ENCODE results near the gene TRIM34.
"Not testable (repeated sequence)": the region's sequence is repeated elsewhere in the genome, so short reads cannot be mapped to it uniquely, and the experiment has no call there.

TRIM34 gene, protein sequence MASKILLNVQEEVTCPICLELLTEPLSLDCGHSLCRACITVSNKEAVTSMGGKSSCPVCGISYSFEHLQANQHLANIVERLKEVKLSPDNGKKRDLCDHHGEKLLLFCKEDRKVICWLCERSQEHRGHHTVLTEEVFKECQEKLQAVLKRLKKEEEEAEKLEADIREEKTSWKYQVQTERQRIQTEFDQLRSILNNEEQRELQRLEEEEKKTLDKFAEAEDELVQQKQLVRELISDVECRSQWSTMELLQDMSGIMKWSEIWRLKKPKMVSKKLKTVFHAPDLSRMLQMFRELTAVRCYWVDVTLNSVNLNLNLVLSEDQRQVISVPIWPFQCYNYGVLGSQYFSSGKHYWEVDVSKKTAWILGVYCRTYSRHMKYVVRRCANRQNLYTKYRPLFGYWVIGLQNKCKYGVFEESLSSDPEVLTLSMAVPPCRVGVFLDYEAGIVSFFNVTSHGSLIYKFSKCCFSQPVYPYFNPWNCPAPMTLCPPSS

DNA sequence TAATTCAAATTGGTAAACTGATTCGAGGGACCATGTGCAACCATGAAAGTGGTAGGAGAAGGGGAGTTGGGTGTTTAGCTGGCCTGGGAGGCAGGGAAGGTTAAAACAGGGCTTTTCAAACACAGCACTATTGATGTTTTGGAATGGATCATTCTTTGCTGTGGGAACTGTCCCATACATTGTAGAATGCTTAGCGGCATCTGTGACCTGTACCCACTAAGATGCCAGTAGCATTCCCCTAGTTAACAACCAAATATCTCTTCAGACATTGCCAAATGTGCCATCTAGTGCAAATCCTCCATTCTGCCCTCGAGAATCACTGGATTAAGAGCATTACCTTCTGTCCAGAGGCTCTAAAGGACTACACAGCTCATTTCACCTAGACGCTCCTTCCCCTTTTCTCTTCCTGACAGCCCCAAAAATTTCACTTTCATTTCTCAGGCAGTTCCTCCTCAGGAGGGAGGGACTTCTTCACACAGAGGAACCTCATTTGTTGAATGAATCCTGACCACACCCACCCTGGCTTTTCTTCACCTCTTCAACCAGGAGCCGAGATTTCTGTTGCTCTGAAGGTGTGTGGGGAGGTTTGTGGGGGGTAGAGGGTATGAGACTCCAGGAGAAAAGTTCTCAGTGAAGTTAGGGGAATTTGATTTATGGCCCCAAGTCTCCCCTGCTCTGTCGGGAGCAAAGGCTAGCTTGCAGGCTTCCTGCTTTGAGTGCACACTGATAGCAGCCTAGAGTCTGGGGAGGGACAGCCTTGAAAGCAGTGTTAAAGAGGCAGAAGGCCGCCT, at the start of gene TRIM34:
Gene TRIM34, plus strand, starts transcription at position 513 of the 791 bp plus-strand sequence. CDS start 7,331 bp downstream, outside the sequence.
- peak within 1 kb of the TSS; percentile 43 to 86 for H3K9ac ChIP-seq (ENCODE audit: low read length in 2 of 2)
- H3K4me1 ChIP-seq (ENCODE audit: control insufficient read depth, insufficient read depth, low read length), result peaks cover 25% of the 10 kb centered on the region
- no peaks in the 10 kb centered on the region for H3K9me3 ChIP-seq (ENCODE audit: control insufficient read depth in 2 of 2, low read length in 2 of 2)
- peaks cover 0 to 2% of the 10 kb centered on the region in 2 donors for H3K36me3 ChIP-seq (ENCODE audit: control insufficient read depth in 2 of 2, insufficient read depth in 2 of 2, low read length in 2 of 2)
- peak within 1 kb of the TSS; percentile 70 to 90 for H3K4me3 ChIP-seq (ENCODE audit: low read length in 2 of 2)
- peak within 1 kb of the TSS; percentile 31 for H3K27ac ChIP-seq (ENCODE audit: low read length)
- H3K27me3 ChIP-seq (ENCODE audit: control insufficient read depth in 1 of 2, insufficient read depth in 2 of 2, low read length in 2 of 2), result no peaks in the 10 kb centered on the region

DNA sequence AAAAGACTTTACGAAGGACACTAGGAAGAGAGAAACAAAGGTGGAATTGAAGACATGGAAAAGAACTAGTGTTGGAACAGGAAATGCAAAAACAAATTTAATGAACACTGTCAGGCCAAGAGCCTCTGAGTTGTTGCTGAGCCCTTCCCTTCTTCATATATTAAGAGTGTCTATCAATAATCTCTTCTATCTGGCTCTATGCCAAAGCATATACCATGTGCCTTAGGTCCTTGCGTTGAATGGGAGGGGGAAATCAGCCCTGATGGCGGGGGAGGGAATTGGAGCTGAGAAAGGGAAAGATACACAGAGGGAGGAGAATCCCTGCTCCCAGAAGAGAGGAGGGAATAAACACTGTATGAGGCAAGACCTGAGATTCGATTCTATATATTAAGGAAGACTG, 49.6 kb upstream of the TRIM34 start:
- Histone ChIP-seq H3K9me3 (ENCODE audit: control insufficient read depth in 2 of 2, low read length in 2 of 2) (no peaks in the 10 kb centered on the region), H3K4me3 (ENCODE audit: low read length in 2 of 2) (no peak overlapping the region), H3K4me1 (ENCODE audit: control insufficient read depth, insufficient read depth, low read length) (no peaks in the 10 kb centered on the region), H3K27me3 (ENCODE audit: control insufficient read depth in 1 of 2, insufficient read depth in 2 of 2, low read length in 2 of 2) (no peaks in the 10 kb centered on the region), H3K36me3 (ENCODE audit: control insufficient read depth in 2 of 2, insufficient read depth in 2 of 2, low read length in 2 of 2) (no peaks in the 10 kb centered on the region), H3K27ac (ENCODE audit: low read length) (no peak overlapping the region), H3K9ac (ENCODE audit: low read length in 2 of 2) (no peak overlapping the region)

DNA sequence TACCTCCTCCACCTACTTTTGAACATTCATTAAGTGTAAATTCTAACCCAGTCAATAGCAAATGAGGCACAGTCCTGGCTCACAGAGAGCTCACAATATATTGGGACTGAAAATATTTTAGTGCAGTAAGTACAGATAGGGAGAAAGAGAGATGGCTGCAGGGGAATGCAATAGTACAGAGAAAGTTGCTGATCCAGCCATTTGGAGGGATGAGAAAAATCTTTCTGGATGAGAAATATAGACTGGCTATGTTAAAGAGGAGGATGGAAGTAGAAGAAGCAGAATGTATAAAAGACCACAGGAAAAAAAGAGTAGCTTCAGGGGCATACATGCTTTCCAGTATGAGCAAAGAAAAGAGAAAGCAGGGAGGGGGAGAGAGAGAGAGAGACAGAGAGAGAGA, 47.7 kb upstream of the TRIM34 start:
- H3K36me3 ChIP-seq (ENCODE audit: control insufficient read depth in 2 of 2, insufficient read depth in 2 of 2, low read length in 2 of 2), result no peaks in the 10 kb centered on the region
- H3K27me3 ChIP-seq (ENCODE audit: control insufficient read depth in 1 of 2, insufficient read depth in 2 of 2, low read length in 2 of 2), result no peaks in the 10 kb centered on the region
- no peak overlapping the region for H3K27ac ChIP-seq (ENCODE audit: low read length)
- no peaks in the 10 kb centered on the region for H3K9me3 ChIP-seq (ENCODE audit: control insufficient read depth in 2 of 2, low read length in 2 of 2)
- H3K4me3 ChIP-seq (ENCODE audit: low read length in 2 of 2), result no peak overlapping the region
- no peak overlapping the region for H3K9ac ChIP-seq (ENCODE audit: low read length in 2 of 2)
- H3K4me1 ChIP-seq (ENCODE audit: control insufficient read depth, insufficient read depth, low read length), result no peaks in the 10 kb centered on the region

DNA sequence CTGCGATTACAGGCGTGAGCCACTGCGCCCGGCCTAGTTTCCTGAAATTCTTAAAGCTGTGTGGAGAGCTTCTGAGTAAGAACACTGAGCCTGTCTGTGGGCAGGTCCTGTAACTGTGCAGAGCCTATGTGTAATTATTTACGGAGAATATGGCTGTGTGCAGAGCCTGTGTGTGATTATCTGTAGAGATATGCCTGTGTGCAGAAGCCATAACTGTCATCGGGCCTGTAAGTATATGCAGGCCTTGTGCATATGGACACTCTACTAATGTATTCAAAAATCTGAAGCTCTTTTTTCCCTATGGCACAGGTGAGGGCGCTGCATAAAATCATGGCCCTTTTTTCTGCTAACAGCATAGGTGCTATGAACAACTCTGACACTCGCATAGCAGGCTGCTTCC, 44.2 kb upstream of the TRIM34 start, which contains the start of gene OR52B6:
Gene OR52B6, plus strand, starts transcription at position 301 of the 400 bp plus-strand sequence. Its CDS starts 0 bp downstream, at position 301.
- Histone ChIP-seq H3K9ac (ENCODE audit: low read length in 2 of 2) (no peak within 1 kb of the TSS), H3K27me3 (ENCODE audit: control insufficient read depth in 1 of 2, insufficient read depth in 2 of 2, low read length in 2 of 2) (no peaks in the 10 kb centered on the region), H3K9me3 (ENCODE audit: control insufficient read depth in 2 of 2, low read length in 2 of 2) (no peaks in the 10 kb centered on the region), H3K4me3 (ENCODE audit: low read length in 2 of 2) (no peak within 1 kb of the TSS), H3K27ac (ENCODE audit: low read length) (no peak within 1 kb of the TSS), H3K36me3 (ENCODE audit: control insufficient read depth in 2 of 2, insufficient read depth in 2 of 2, low read length in 2 of 2) (no peaks in the 10 kb centered on the region), H3K4me1 (ENCODE audit: control insufficient read depth, insufficient read depth, low read length) (no peaks in the 10 kb centered on the region)

DNA sequence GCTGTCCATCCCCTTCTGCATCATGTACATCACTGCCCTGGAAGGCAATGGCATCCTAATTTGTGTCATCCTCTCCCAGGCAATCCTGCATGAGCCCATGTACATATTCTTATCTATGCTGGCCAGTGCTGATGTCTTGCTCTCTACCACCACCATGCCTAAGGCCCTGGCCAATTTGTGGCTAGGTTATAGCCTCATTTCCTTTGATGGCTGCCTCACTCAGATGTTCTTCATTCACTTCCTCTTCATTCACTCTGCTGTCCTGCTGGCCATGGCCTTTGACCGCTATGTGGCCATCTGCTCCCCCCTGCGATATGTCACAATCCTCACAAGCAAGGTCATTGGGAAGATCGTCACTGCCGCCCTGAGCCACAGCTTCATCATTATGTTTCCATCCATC, 43.8 kb upstream of the TRIM34 start:
- Histone ChIP-seq H3K36me3 (ENCODE audit: control insufficient read depth in 2 of 2, insufficient read depth in 2 of 2, low read length in 2 of 2) (no peaks in the 10 kb centered on the region), H3K4me1 (ENCODE audit: control insufficient read depth, insufficient read depth, low read length) (no peaks in the 10 kb centered on the region), H3K9ac (ENCODE audit: low read length in 2 of 2) (no peak overlapping the region), H3K4me3 (ENCODE audit: low read length in 2 of 2) (no peak overlapping the region), H3K27ac (ENCODE audit: low read length) (no peak overlapping the region), H3K27me3 (ENCODE audit: control insufficient read depth in 1 of 2, insufficient read depth in 2 of 2, low read length in 2 of 2) (no peaks in the 10 kb centered on the region), H3K9me3 (ENCODE audit: control insufficient read depth in 2 of 2, low read length in 2 of 2) (no peaks in the 10 kb centered on the region)

DNA sequence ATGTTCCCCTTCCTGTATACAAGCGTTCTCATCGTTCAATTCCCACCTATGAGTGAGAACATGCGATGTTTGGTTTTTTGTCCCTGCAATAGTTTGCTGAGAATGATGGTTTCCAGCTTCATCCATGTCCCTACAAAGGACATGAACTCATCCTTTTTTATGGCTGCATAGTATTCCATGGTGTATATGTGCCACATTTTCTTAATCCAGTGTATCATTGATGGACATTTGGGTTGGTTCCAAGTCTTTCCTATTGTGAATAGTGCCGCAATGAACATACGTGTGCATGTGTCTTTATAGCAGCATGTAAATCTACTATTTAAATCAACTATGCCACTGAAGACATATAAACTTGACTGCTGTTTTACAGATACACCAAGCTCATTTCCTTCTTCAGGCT, 40.3 kb upstream of the TRIM34 start:
- H3K4me3 ChIP-seq (ENCODE audit: low read length in 2 of 2); H3K9me3 ChIP-seq (ENCODE audit: control insufficient read depth in 2 of 2, low read length in 2 of 2); H3K36me3 ChIP-seq (ENCODE audit: control insufficient read depth in 2 of 2, insufficient read depth in 2 of 2, low read length in 2 of 2); H3K4me1 ChIP-seq (ENCODE audit: control insufficient read depth, insufficient read depth, low read length); H3K27me3 ChIP-seq (ENCODE audit: control insufficient read depth in 1 of 2, insufficient read depth in 2 of 2, low read length in 2 of 2); H3K27ac ChIP-seq (ENCODE audit: low read length); H3K9ac ChIP-seq (ENCODE audit: low read length in 2 of 2): not testable (repeated sequence)

DNA sequence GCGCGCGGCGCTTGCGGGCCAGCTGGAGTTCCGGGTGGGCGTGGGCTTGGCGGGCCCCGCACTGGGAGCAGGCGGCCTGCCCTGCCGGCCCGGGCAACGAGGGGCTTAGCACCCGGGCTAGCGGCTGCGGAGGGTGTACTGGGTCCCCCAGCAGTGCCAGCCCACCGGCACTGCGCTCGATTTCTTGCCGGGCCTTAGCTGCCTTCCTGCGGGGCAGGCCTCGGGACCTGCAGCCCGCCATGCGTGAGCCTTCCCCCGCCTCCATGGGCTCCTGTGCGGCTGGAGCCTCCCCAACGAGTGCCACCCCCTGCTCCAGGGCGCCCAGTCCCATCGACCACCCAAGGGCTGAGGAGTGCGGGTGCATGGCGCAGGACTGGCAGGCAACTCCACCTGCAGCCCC, 34.9 kb upstream of the TRIM34 start:
- H3K36me3 ChIP-seq (ENCODE audit: control insufficient read depth in 2 of 2, insufficient read depth in 2 of 2, low read length in 2 of 2); H3K27ac ChIP-seq (ENCODE audit: low read length); H3K9ac ChIP-seq (ENCODE audit: low read length in 2 of 2); H3K4me1 ChIP-seq (ENCODE audit: control insufficient read depth, insufficient read depth, low read length); H3K27me3 ChIP-seq (ENCODE audit: control insufficient read depth in 1 of 2, insufficient read depth in 2 of 2, low read length in 2 of 2); H3K9me3 ChIP-seq (ENCODE audit: control insufficient read depth in 2 of 2, low read length in 2 of 2); H3K4me3 ChIP-seq (ENCODE audit: low read length in 2 of 2): not testable (repeated sequence)

DNA sequence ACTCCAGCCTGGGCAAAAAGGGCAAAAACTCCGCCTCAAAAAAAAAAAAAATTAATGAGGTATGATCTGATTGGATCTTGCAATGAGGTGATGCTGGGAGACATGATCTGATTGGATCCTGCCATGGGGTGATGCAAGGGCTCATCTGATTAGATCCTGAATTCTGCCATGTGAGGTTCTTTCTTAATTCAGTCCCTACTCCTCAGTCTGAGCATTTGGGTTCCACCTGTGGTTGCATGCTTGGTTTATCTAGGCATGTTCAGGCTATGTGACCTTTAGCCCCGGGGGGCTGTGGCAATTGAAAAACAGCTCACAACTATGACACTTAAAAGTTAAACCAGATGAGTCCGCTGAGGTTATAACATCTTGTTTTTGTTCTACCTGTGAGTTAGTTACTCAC, 33.2 kb upstream of the TRIM34 start:
- H3K9me3 ChIP-seq (ENCODE audit: control insufficient read depth in 2 of 2, low read length in 2 of 2), result no peaks in the 10 kb centered on the region
- H3K9ac ChIP-seq (ENCODE audit: low read length in 2 of 2), result no peak overlapping the region
- no peaks in the 10 kb centered on the region for H3K4me1 ChIP-seq (ENCODE audit: control insufficient read depth, insufficient read depth, low read length)
- no peaks in the 10 kb centered on the region for H3K27me3 ChIP-seq (ENCODE audit: control insufficient read depth in 1 of 2, insufficient read depth in 2 of 2, low read length in 2 of 2)
- no peaks in the 10 kb centered on the region for H3K36me3 ChIP-seq (ENCODE audit: control insufficient read depth in 2 of 2, insufficient read depth in 2 of 2, low read length in 2 of 2)
- H3K27ac ChIP-seq (ENCODE audit: low read length), result no peak overlapping the region
- H3K4me3 ChIP-seq (ENCODE audit: low read length in 2 of 2), result no peak overlapping the region

DNA sequence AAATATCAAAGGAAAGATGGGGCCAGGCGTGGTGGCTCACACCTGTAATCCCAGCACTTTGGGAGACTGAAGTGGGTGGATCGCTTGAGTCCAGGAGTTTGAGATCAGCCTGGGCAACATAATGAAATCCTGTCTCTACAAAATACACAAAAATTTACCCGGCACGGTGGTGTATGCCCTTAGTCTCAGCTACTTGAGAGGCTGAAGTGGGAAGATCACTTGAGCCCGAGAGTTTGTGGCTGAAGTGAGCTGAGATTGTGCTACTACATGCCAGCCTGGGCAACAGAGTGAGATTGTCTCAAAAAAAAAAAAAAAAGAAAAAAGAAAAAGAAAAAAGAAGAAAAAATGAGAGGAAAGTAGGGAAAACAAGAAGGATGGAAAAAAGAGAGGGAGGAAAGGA, 32.2 kb upstream of the TRIM34 start:
- Histone ChIP-seq H3K9me3 (ENCODE audit: control insufficient read depth in 2 of 2, low read length in 2 of 2) (no peaks in the 10 kb centered on the region), H3K27me3 (ENCODE audit: control insufficient read depth in 1 of 2, insufficient read depth in 2 of 2, low read length in 2 of 2) (no peaks in the 10 kb centered on the region), H3K9ac (ENCODE audit: low read length in 2 of 2) (no peak overlapping the region), H3K4me1 (ENCODE audit: control insufficient read depth, insufficient read depth, low read length) (peaks cover 6% of the 10 kb centered on the region), H3K27ac (ENCODE audit: low read length) (no peak overlapping the region), H3K36me3 (ENCODE audit: control insufficient read depth in 2 of 2, insufficient read depth in 2 of 2, low read length in 2 of 2) (no peaks in the 10 kb centered on the region), H3K4me3 (ENCODE audit: low read length in 2 of 2) (no peak overlapping the region)

DNA sequence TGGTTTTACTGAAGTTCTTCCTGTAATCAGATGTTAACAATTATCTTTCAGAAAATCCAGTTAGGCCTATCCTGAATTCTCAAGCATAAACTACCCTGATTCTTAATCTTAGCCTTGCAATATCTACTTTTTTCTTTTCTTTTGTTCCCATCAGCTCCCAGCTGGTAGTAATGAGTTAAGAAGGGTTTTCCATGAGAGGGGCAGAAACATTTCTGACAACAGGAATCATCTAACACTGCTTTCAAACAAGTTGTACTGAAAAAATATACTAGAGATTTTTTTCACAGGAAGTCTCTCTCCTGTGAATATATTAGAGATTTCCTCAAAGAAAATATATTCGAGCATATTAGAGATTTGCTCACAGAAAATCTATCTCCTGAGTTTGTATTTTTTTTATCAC, 31.7 kb upstream of the TRIM34 start:
- H3K9ac ChIP-seq (ENCODE audit: low read length in 2 of 2), result no peak overlapping the region
- no peaks in the 10 kb centered on the region for H3K27me3 ChIP-seq (ENCODE audit: control insufficient read depth in 1 of 2, insufficient read depth in 2 of 2, low read length in 2 of 2)
- no peaks in the 10 kb centered on the region for H3K36me3 ChIP-seq (ENCODE audit: control insufficient read depth in 2 of 2, insufficient read depth in 2 of 2, low read length in 2 of 2)
- no peak overlapping the region for H3K4me3 ChIP-seq (ENCODE audit: low read length in 2 of 2)
- no peak overlapping the region for H3K27ac ChIP-seq (ENCODE audit: low read length)
- peaks cover 11% of the 10 kb centered on the region for H3K4me1 ChIP-seq (ENCODE audit: control insufficient read depth, insufficient read depth, low read length)
- H3K9me3 ChIP-seq (ENCODE audit: control insufficient read depth in 2 of 2, low read length in 2 of 2), result no peaks in the 10 kb centered on the region
